ENCODE measurements around the gene DNAH14.

Gene DNAH14

GRCh38 chr1:225423518-225423855 lies 494.0 kb downstream of the DNAH14 start (continued):
- TF ChIP-seq ZNF10 (tag by site-specific recombination; IDR thresholded peaks at IDR 0.05) (peak; percentile 92; the same call in 1 of the 2 replicates), ZNF280C (tag by site-specific recombination; IDR thresholded peaks at IDR 0.05) (no peak), ZNF335 (tag by site-specific recombination; conservative IDR thresholded peaks at IDR 0.05) (no peak), CTCF (tag by site-specific recombination; IDR thresholded peaks at IDR 0.05) (no peak), KLF1 (tag by site-specific recombination; IDR thresholded peaks at IDR 0.05) (no peak), ZNF600 (tag by site-specific recombination; IDR thresholded peaks at IDR 0.05) (peak; percentile 14; the same call in 1 of the 2 replicates), ZNF138 (tag by site-specific recombination; IDR thresholded peaks at IDR 0.05; ENCODE audit: borderline replicate concordance) (no peak), ZBTB6 (tag by site-specific recombination; IDR thresholded peaks at IDR 0.05) (no peak), ZFP69B (tag by site-specific recombination; IDR thresholded peaks at IDR 0.05) (no peak), ZNF398 (tag by site-specific recombination; IDR thresholded peaks at IDR 0.05) (no peak), ZNF239 (tag by site-specific recombination; IDR thresholded peaks at IDR 0.05) (no peak), ZNF341 (tag by site-specific recombination; IDR thresholded peaks at IDR 0.05; ENCODE audit: low read depth) (peak; percentile 67), ZBTB48 (tag by site-specific recombination; IDR thresholded peaks at IDR 0.05) (peak; percentile 10; the same call in 1 of the 2 replicates), ZNF677 (tag by site-specific recombination; IDR thresholded peaks at IDR 0.05) (no peak), GLIS1 (tag by site-specific recombination; IDR thresholded peaks at IDR 0.05) (0 out of 2 replicates have a peak, but pooled peaks have one; percentile 38)
- TF ChIP-seq, protein P1, sequence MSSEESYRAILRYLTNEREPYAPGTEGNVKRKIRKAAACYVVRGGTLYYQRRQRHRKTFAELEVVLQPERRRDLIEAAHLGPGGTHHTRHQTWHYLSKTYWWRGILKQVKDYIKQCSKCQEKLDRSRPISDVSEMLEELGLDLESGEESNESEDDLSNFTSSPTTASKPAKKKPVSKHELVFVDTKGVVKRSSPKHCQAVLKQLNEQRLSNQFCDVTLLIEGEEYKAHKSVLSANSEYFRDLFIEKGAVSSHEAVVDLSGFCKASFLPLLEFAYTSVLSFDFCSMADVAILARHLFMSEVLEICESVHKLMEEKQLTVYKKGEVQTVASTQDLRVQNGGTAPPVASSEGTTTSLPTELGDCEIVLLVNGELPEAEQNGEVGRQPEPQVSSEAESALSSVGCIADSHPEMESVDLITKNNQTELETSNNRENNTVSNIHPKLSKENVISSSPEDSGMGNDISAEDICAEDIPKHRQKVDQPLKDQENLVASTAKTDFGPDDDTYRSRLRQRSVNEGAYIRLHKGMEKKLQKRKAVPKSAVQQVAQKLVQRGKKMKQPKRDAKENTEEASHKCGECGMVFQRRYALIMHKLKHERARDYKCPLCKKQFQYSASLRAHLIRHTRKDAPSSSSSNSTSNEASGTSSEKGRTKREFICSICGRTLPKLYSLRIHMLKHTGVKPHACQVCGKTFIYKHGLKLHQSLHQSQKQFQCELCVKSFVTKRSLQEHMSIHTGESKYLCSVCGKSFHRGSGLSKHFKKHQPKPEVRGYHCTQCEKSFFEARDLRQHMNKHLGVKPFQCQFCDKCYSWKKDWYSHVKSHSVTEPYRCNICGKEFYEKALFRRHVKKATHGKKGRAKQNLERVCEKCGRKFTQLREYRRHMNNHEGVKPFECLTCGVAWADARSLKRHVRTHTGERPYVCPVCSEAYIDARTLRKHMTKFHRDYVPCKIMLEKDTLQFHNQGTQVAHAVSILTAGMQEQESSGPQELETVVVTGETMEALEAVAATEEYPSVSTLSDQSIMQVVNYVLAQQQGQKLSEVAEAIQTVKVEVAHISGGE (tag by site-specific recombination; conservative IDR thresholded peaks at IDR 0.05; ENCODE audit: low read depth): no peak
- TF ChIP-seq, protein P2, sequence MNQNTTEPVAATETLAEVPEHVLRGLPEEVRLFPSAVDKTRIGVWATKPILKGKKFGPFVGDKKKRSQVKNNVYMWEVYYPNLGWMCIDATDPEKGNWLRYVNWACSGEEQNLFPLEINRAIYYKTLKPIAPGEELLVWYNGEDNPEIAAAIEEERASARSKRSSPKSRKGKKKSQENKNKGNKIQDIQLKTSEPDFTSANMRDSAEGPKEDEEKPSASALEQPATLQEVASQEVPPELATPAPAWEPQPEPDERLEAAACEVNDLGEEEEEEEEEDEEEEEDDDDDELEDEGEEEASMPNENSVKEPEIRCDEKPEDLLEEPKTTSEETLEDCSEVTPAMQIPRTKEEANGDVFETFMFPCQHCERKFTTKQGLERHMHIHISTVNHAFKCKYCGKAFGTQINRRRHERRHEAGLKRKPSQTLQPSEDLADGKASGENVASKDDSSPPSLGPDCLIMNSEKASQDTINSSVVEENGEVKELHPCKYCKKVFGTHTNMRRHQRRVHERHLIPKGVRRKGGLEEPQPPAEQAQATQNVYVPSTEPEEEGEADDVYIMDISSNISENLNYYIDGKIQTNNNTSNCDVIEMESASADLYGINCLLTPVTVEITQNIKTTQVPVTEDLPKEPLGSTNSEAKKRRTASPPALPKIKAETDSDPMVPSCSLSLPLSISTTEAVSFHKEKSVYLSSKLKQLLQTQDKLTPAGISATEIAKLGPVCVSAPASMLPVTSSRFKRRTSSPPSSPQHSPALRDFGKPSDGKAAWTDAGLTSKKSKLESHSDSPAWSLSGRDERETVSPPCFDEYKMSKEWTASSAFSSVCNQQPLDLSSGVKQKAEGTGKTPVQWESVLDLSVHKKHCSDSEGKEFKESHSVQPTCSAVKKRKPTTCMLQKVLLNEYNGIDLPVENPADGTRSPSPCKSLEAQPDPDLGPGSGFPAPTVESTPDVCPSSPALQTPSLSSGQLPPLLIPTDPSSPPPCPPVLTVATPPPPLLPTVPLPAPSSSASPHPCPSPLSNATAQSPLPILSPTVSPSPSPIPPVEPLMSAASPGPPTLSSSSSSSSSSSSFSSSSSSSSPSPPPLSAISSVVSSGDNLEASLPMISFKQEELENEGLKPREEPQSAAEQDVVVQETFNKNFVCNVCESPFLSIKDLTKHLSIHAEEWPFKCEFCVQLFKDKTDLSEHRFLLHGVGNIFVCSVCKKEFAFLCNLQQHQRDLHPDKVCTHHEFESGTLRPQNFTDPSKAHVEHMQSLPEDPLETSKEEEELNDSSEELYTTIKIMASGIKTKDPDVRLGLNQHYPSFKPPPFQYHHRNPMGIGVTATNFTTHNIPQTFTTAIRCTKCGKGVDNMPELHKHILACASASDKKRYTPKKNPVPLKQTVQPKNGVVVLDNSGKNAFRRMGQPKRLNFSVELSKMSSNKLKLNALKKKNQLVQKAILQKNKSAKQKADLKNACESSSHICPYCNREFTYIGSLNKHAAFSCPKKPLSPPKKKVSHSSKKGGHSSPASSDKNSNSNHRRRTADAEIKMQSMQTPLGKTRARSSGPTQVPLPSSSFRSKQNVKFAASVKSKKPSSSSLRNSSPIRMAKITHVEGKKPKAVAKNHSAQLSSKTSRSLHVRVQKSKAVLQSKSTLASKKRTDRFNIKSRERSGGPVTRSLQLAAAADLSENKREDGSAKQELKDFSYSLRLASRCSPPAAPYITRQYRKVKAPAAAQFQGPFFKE (tag by site-specific recombination; IDR thresholded peaks at IDR 0.05; ENCODE audit: borderline replicate concordance): no peak
